CD14-positive monocyte (primary cell): ENCODE measurements around the gene TEDDM1. TPM values are rescaled to one million over a fixed set of nuclear protein-coding genes. Genes with fewer than 3 reads are reported as not detected.
A peak's percentile ranks its signal among the peaks of the same experiment; 100 is the strongest.

Source experiments
- DNase-seq, 3 donors: peaks; one replicate each; pipeline ENCODE4 v3.0.0-alpha.2; 2011 to 2022
- H2AFZ ChIP-seq: 2 replicates; pipeline ENCODE4 v1.6.0; 2012; ENCODE audit warnings: mild to moderate bottlenecking, low read depth, low read length, inconsistent platforms; ENCODE audit not compliant: insufficient read depth, poor library complexity, severe bottlenecking
- H3K27ac ChIP-seq, 2 donors: 1 replicate in 1 of 2; 2 replicates in 1 of 2; pipeline ENCODE4 v1.5.1; 2012 to 2013; ENCODE audit warnings: low read length in 2 of 2, control low read depth in 1 of 2, inconsistent platforms in 1 of 2, low read depth in 1 of 2, mild to moderate bottlenecking in 1 of 2
- H3K27me3 ChIP-seq, 2 donors: one replicate each; pipeline versions ENCODE4 v1.6.0 to v1.6.1; 2011 to 2013; ENCODE audit warnings: low read length in 2 of 2; ENCODE audit not compliant: control insufficient read depth in 2 of 2, insufficient read depth in 2 of 2
- H3K36me3 ChIP-seq, 2 donors: replicated peaks in 1 of 2; 1 replicate in 1 of 2; 2 replicates in 1 of 2; pipeline versions ENCODE4 v1.5.1 to v1.6.1; 2012 to 2013; ENCODE audit warnings: low read length in 2 of 2, control low read depth in 1 of 2, inconsistent platforms in 1 of 2, mild to moderate bottlenecking in 1 of 2; ENCODE audit not compliant: insufficient read depth in 2 of 2, control insufficient read depth in 1 of 2
- H3K4me1 ChIP-seq, 2 donors: 1 replicate in 1 of 2; 2 replicates in 1 of 2; pipeline versions ENCODE4 v1.5.1 to v1.6.1; 2012 to 2013; ENCODE audit warnings: low read length in 2 of 2, control low read depth in 1 of 2, inconsistent platforms in 1 of 2, mild to moderate bottlenecking in 1 of 2, moderate library complexity in 1 of 2; ENCODE audit not compliant: insufficient read depth in 2 of 2, control insufficient read depth in 1 of 2
- H3K4me2 ChIP-seq: replicated peaks from 2 replicates; pipeline ENCODE3; 2012; ENCODE audit warnings: low read length, moderate library complexity, mild to moderate bottlenecking; ENCODE audit not compliant: poor library complexity, severe bottlenecking; ENCODE audit errors: extremely low read depth
- H3K4me3 ChIP-seq, 3 experiments: fragments of 200-600 bp in 1 of 3; sonication (generic) in 1 of 3; replicated peaks in 1 of 3; 1 replicate in 2 of 3; 2 replicates in 1 of 3; pipeline ENCODE4 v1.5.1; 2011 to 2013; ENCODE audit warnings: low read length in 3 of 3, mild to moderate bottlenecking in 3 of 3, control low read depth in 2 of 3, low read depth in 2 of 3, inconsistent platforms in 1 of 3, moderate library complexity in 1 of 3
- H3K79me2 ChIP-seq: 2 replicates; pipeline ENCODE4 v1.6.0; 2012; ENCODE audit warnings: mild to moderate bottlenecking, control low read depth, inconsistent platforms, low read length, moderate library complexity; ENCODE audit not compliant: insufficient read depth
- H3K9ac ChIP-seq: 2 replicates; pipeline ENCODE4 v1.6.0; 2017; ENCODE audit warnings: low read length, mild to moderate bottlenecking; ENCODE audit not compliant: insufficient read depth, poor library complexity, severe bottlenecking
- H3K9me3 ChIP-seq, 2 donors: replicated peaks in 1 of 2; 1 replicate in 1 of 2; 2 replicates in 1 of 2; pipeline versions ENCODE4 v1.5.1 to v1.6.1; 2012 to 2013; ENCODE audit warnings: low read length in 2 of 2, control low read depth in 1 of 2; ENCODE audit not compliant: control insufficient read depth in 1 of 2, insufficient read depth in 1 of 2
- H4K20me1 ChIP-seq: 2 replicates; pipeline ENCODE4 v1.6.0; 2012; ENCODE audit warnings: mild to moderate bottlenecking, low read length, control low read depth, moderate library complexity; ENCODE audit not compliant: insufficient read depth
- H3K27ac Mint-ChIP-seq, 7 donors: one replicate each; pipeline ENCODE4 v1.8.0; 2020; ENCODE audit warnings: mild to moderate bottlenecking in 7 of 7, mixed read lengths in 7 of 7, moderate library complexity in 6 of 7, inconsistent platforms in 2 of 7
- H3K27me3 Mint-ChIP-seq, 3 donors: one replicate each; pipeline ENCODE4 v1.8.0; 2021 to 2022; ENCODE audit warnings: low read depth in 3 of 3, mild to moderate bottlenecking in 3 of 3, mixed read lengths in 3 of 3, moderate library complexity in 3 of 3, inconsistent platforms in 1 of 3
- H3K36me3 Mint-ChIP-seq, 2 donors: one replicate each; pipeline ENCODE4 v1.8.0; 2020; ENCODE audit warnings: mixed read lengths in 2 of 2, inconsistent platforms in 1 of 2, mild to moderate bottlenecking in 1 of 2
- H3K4me1 Mint-ChIP-seq: one replicate; pipeline ENCODE4 v1.8.0; 2020; ENCODE audit warnings: mild to moderate bottlenecking, mixed read lengths
- H3K4me3 Mint-ChIP-seq, 2 donors: one replicate each; pipeline ENCODE4 v1.8.0; 2020; ENCODE audit warnings: mild to moderate bottlenecking in 2 of 2, mixed read lengths in 2 of 2, moderate library complexity in 1 of 2
- H3K9me3 Mint-ChIP-seq, 7 donors: one replicate each; pipeline ENCODE4 v1.8.0; 2020 to 2022; ENCODE audit warnings: mixed read lengths in 7 of 7, mild to moderate bottlenecking in 6 of 7, moderate library complexity in 6 of 7, inconsistent platforms in 2 of 7
- WGBS: methylation state at CpG from one replicate; pipeline ENCODE4 v1.1.5; 2013; ENCODE audit warnings: missing lambda C conversion rate; ENCODE audit not compliant: insufficient coverage; 5-methylcytosine and 5-hydroxymethylcytosine counted together
- intact Hi-C, 2 donors: fragments of 100-400 bp; cut with micrococcal nuclease; formaldehyde crosslinking; loops; one replicate each; pipeline versions ENCODE4 v1.15.0 to v1.15.1; 2023
- polyA plus RNA-seq, 3 donors: library from polyadenylated mRNA; depleted of rRNA in 1 of 3; unstranded in 2 of 3; stranded (reverse) in 1 of 3; fragments of 300-500 nt in 2 of 3; fragments of >200 nt in 1 of 3; fragmentation: Illumina TruSeq in 2 of 3; gene quantifications; 1 replicate in 2 of 3; 2 replicates in 1 of 3; pipeline ENCODE4 v1.2.3, GENCODE V29; 2012 to 2021
- TF ChIP-seq, protein P1 (sequence below): fragments of 200-600 bp; IDR thresholded peaks from one replicate; pipeline ENCODE4 v1.8.0; 2022; ENCODE audit warnings: antibody characterized with exemption, mild to moderate bottlenecking

Gene TEDDM1
- polyA plus RNA-seq, 3 donors = 0.07 TPM; not detected in 2

GRCh38 chr1:182446033-182446669 is 45.7 kb upstream of the TEDDM1 start:
- Histone ChIP-seq H4K20me1 (no peaks in the 10 kb centered on the region), H3K9me3 (no peaks in the 10 kb centered on the region), H3K79me2 (no peaks in the 10 kb centered on the region), H2AFZ (peak overlapping the region; percentile 2), H3K27ac (no peak overlapping the region), H3K4me1 (no peaks in the 10 kb centered on the region), H3K9ac (no peak overlapping the region), H3K4me2 (no peak overlapping the region), H3K36me3 (no peaks in the 10 kb centered on the region), H3K27me3 (no peaks in the 10 kb centered on the region), H3K4me3 (no peak overlapping the region)
- DNase-seq = peak; percentile 34 to 52 (median 43)
- Mint-ChIP-seq H3K27ac (no peak overlapping the region), H3K36me3 (no peaks in the 10 kb centered on the region), H3K27me3 (peaks cover 1 to 4% (median 2%) of the 10 kb centered on the region in 3 donors), H3K4me1 (peaks cover 4% of the 10 kb centered on the region), H3K4me3 (no peak overlapping the region), H3K9me3 (peaks cover 0 to 1% (median 0%) of the 10 kb centered on the region in 7 donors)
- TF ChIP-seq, protein P1, sequence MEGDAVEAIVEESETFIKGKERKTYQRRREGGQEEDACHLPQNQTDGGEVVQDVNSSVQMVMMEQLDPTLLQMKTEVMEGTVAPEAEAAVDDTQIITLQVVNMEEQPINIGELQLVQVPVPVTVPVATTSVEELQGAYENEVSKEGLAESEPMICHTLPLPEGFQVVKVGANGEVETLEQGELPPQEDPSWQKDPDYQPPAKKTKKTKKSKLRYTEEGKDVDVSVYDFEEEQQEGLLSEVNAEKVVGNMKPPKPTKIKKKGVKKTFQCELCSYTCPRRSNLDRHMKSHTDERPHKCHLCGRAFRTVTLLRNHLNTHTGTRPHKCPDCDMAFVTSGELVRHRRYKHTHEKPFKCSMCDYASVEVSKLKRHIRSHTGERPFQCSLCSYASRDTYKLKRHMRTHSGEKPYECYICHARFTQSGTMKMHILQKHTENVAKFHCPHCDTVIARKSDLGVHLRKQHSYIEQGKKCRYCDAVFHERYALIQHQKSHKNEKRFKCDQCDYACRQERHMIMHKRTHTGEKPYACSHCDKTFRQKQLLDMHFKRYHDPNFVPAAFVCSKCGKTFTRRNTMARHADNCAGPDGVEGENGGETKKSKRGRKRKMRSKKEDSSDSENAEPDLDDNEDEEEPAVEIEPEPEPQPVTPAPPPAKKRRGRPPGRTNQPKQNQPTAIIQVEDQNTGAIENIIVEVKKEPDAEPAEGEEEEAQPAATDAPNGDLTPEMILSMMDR = peak; percentile 79
- intact Hi-C loops = loop anchor here (10.0 kb wide), 1 partner anchor 339 kb away; the partner anchor contains the start of gene NPL (in 2 of the 2)
- no CpG with 5 or more reads among the region's 3 CpGs for WGBS

DNA sequence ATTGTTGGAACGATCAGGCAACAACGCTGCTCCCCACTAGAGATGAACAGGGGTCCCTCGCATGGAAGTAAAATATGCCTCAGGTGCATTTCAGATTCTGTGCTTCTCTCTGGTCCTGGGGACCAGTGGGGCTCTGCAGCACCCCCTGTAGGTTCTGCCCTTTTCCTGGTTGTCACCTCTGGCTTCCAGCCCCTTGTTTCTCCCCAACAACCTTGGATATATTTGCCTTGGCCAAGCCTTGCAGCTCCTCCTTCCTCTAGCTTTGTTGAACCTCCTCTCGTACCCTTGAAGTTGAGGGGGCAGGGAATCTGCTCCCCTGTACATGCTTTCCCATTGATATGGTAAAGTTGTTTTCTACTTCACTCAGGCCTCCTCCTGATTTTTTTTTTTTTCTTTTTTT is 44.0 kb upstream of the TEDDM1 start:
- H3K27me3 Mint-ChIP-seq = peaks cover 1 to 4% (median 2%) of the 10 kb centered on the region in 3 donors
- peaks cover 4% of the 10 kb centered on the region for H3K4me1 Mint-ChIP-seq
- H3K36me3 Mint-ChIP-seq = no peaks in the 10 kb centered on the region
- Histone ChIP-seq H3K27ac (no peak overlapping the region), H4K20me1 (no peaks in the 10 kb centered on the region), H3K79me2 (no peaks in the 10 kb centered on the region), H3K36me3 (no peaks in the 10 kb centered on the region), H3K27me3 (no peaks in the 10 kb centered on the region), H3K4me2 (no peak overlapping the region), H3K4me1 (no peaks in the 10 kb centered on the region), H3K9me3 (no peaks in the 10 kb centered on the region), H3K4me3 (no peak overlapping the region), H2AFZ (no peak overlapping the region), H3K9ac (no peak overlapping the region)
- peaks cover 3 to 8% (median 6%) of the 10 kb centered on the region in 7 donors for H3K9me3 Mint-ChIP-seq
- intact Hi-C loops = loop anchor here (10.0 kb wide), 1 partner anchor 340 kb away; the partner anchor contains the start of gene NPL (in 2 of the 2)
- no peak overlapping the region for H3K4me3 Mint-ChIP-seq
- no peak for DNase-seq
- peak overlapping the region in 1 of 7 donors; percentile 42 for H3K27ac Mint-ChIP-seq
- TF ChIP-seq, protein P1 = no peak
- WGBS = 88% methylated on average over 3 of the region's 4 CpGs
